OCI-LY3 (cell line): ENCODE data around the gene DLG1.

Experiments
- CTCF ChIP-seq: fragments of 200-600, 300-600 bp; sonication (generic); IDR thresholded peaks from 2 replicates; pipeline ENCODE4 v1.5.1; 2014; ENCODE audit warnings: antibody characterized with exemption, low read length, low read depth
- EZH2phosphoT487 ChIP-seq: fragments of 200-600 bp; shearing (Covaris generic); IDR thresholded peaks from 2 replicates; pipeline ENCODE4 v1.6.1; 2018; ENCODE audit warnings: antibody characterized with exemption, mixed run types, low read depth

DNA sequence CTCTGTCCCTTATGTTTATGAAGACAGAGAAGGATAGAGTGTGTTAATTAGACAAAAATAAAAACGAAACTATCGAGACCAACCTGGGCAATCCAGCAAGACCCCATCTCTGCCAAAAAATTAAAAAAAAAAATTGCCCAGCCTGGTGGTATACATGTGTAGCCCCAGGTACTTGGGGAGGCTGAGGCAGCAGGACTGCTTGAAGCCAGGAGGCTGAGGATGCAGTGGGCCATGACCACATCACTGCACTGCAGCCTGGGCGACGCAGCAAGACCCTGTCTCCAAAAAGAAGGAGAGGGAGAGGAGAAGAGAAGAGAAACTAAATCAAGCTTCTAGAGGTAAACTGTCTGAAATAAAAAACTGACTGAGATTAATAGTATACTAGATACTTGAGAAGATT is 32.1 kb downstream of the DLG1 start:
- TF ChIP-seq CTCF (no peak), EZH2phosphoT487 (no peak)
